ENCODE measurements around the gene GGNBP2.

Gene GGNBP2

GRCh38 chr17:36550491-36551417, 6.0 kb downstream of the GGNBP2 start:
- DNase-seq (ENCODE audit: low read depth in 2 of 2) = no peak

GRCh38 chr17:36553459-36553858, 8.7 kb downstream of the GGNBP2 start:
- no peak for DNase-seq (ENCODE audit: low read depth in 2 of 2)

- DNase-seq (ENCODE audit: low read depth in 2 of 2) = no peak
Measured at GRCh38 chr17:36566081-36566480, 21.4 kb downstream of the GGNBP2 start.

GRCh38 chr17:36575028-36575427, 30.3 kb downstream of the GGNBP2 start:
- DNase-seq (ENCODE audit: low read depth in 2 of 2) = no peak

GRCh38 chr17:36576793-36577192, 32.1 kb downstream of the GGNBP2 start:
- DNase-seq (ENCODE audit: low read depth in 2 of 2) = no peak

GRCh38 chr17:36578671-36579070, 34.0 kb downstream of the GGNBP2 start:
- DNase-seq (ENCODE audit: low read depth in 2 of 2) = no peak

- no peak for DNase-seq (ENCODE audit: low read depth in 2 of 2)
Measured at GRCh38 chr17:36583787-36584186, 39.1 kb downstream of the GGNBP2 start.

GRCh38 chr17:36586138-36586537, 41.4 kb downstream of the GGNBP2 start:
- no peak for DNase-seq (ENCODE audit: low read depth in 2 of 2)

- DNase-seq (ENCODE audit: low read depth in 2 of 2) = no peak
Measured at GRCh38 chr17:36590082-36590481, 45.4 kb downstream of the GGNBP2 start.

- DNase-seq (ENCODE audit: low read depth in 2 of 2) = peak; percentile 27 to 32
Measured at GRCh38 chr17:36591434-36592315, 47.0 kb downstream of the GGNBP2 start, which contains the start of gene DHRS11. Gene DHRS11 (plus strand): TSS chr17:36591879. CDS start chr17:36592010, 131 bp downstream.

GRCh38 chr17:36592316-36592715, 47.6 kb downstream of the GGNBP2 start:
- no peak for DNase-seq (ENCODE audit: low read depth in 2 of 2)

GRCh38 chr17:36592716-36593321, 48.1 kb downstream of the GGNBP2 start:
- no peak for DNase-seq (ENCODE audit: low read depth in 2 of 2)

- DNase-seq (ENCODE audit: low read depth in 2 of 2) = no peak
Measured at GRCh38 chr17:36593656-36594316, 49.1 kb downstream of the GGNBP2 start.

- DNase-seq (ENCODE audit: low read depth in 2 of 2) = no peak
Measured at GRCh38 chr17:36594626-36595401, 50.1 kb downstream of the GGNBP2 start.

GRCh38 chr17:36597226-36597625, 52.5 kb downstream of the GGNBP2 start:
- DNase-seq (ENCODE audit: low read depth in 2 of 2) = no peak

GRCh38 chr17:36597866-36598777, 53.4 kb downstream of the GGNBP2 start:
- DNase-seq (ENCODE audit: low read depth in 2 of 2) = no peak

- no peak for DNase-seq (ENCODE audit: low read depth in 2 of 2)
Measured at GRCh38 chr17:36598951-36599401, 54.3 kb downstream of the GGNBP2 start.

- DNase-seq (ENCODE audit: low read depth in 2 of 2) = no peak
Measured at GRCh38 chr17:36599546-36600250, 55.0 kb downstream of the GGNBP2 start.

GRCh38 chr17:36600465-36600864, 55.7 kb downstream of the GGNBP2 start:
- DNase-seq (ENCODE audit: low read depth in 2 of 2) = no peak

Data from fibroblast of skin of left quadriceps (primary cell).